Lung (tissue), 16 donors: Measurements from ENCODE around the gene PSEN1. TPM values are rescaled to one million over a fixed set of nuclear protein-coding genes. Genes with fewer than 3 reads are reported as not detected.

Experiments
- ATAC-seq: fragments of 200-7000 bp; cut with Tn5 transposase; one replicate; pipeline ENCODE4 v1.9.1; 2020; ENCODE audit warnings: moderate number of reproducible peaks; ENCODE audit not compliant: insufficient read depth, low FRiP score
- DNase-seq, 3 donors: peaks; one replicate each; pipeline ENCODE4 v3.0.0-alpha.2; 2013 to 2017
- H3K27ac ChIP-seq, 2 donors: one replicate each; pipeline ENCODE4 v1.5.1; 2013; ENCODE audit warnings: mild to moderate bottlenecking in 2 of 2, moderate library complexity in 2 of 2, control low read depth in 1 of 2, inconsistent platforms in 1 of 2, low read depth in 1 of 2, low read length in 1 of 2
- H3K27me3 ChIP-seq, 3 donors: one replicate each; pipeline ENCODE4 v1.5.1; 2013; ENCODE audit warnings: low read length in 2 of 3; ENCODE audit not compliant: control insufficient read depth in 3 of 3, insufficient read depth in 3 of 3
- H3K36me3 ChIP-seq, 4 donors: one replicate each; pipeline ENCODE4 v1.5.1; 2013; ENCODE audit warnings: low read length in 4 of 4, mild to moderate bottlenecking in 1 of 4, moderate library complexity in 1 of 4; ENCODE audit not compliant: control insufficient read depth in 4 of 4, insufficient read depth in 4 of 4
- H3K4me1 ChIP-seq, 5 donors: one replicate each; pipeline ENCODE4 v1.5.1; 2013; ENCODE audit warnings: low read length in 5 of 5, mild to moderate bottlenecking in 2 of 5, moderate library complexity in 1 of 5; ENCODE audit not compliant: control insufficient read depth in 5 of 5, insufficient read depth in 5 of 5
- H3K4me3 ChIP-seq: one replicate; pipeline ENCODE4 v1.5.1; 2013; ENCODE audit warnings: mild to moderate bottlenecking, control low read depth, moderate library complexity
- H3K9ac ChIP-seq, 2 donors: one replicate each; pipeline ENCODE4 v1.5.1; 2013; ENCODE audit warnings: low read length in 2 of 2, control low read depth in 1 of 2; ENCODE audit not compliant: insufficient read depth in 1 of 2
- H3K9me3 ChIP-seq, 4 donors: one replicate each; pipeline ENCODE4 v1.5.1; 2013; ENCODE audit warnings: low read length in 3 of 4, mild to moderate bottlenecking in 1 of 4, moderate library complexity in 1 of 4; ENCODE audit not compliant: control insufficient read depth in 4 of 4, insufficient read depth in 3 of 4
- CTCF ChIP-seq: IDR thresholded peaks from 2 replicates; pipeline ENCODE4 v1.5.1; 2012; ENCODE audit warnings: mild to moderate bottlenecking; ENCODE audit errors: control extremely low read depth, extremely low read depth
- WGBS, 2 donors: extraction: QIAGEN DNeasy Blood & Tissue Kit; methylation state at CpG; one replicate each; pipeline ENCODE4 v1.1.7; 2013; 5-methylcytosine and 5-hydroxymethylcytosine counted together
- long read RNA-seq, 5 donors: transcript quantifications; one replicate each; lab custom pipeline, GENCODE V29; 2026
- polyA plus RNA-seq, 2 donors: library from polyadenylated mRNA; stranded (reverse); fragments of 200-250 nt; gene quantifications; one replicate each; pipeline ENCODE4 v1.2.1, GENCODE V29; 2013
- total RNA-seq, 2 donors: library from RNA; depleted of rRNA in 1 of 2; stranded (reverse); fragments of >200 nt in 1 of 2; gene quantifications; one replicate each; pipeline ENCODE4 v1.2.1, GENCODE V29; 2014 to 2021
- donor health status: control.
- donor health status: control.
- donor health status: Bipolar disorder and iron deficiency.
- donor health status: healthy.
- donor health status: DM: yes; HTN: yes; CAD: no.

Gene PSEN1
- total RNA-seq (10 to 100 TPM; 52.7 to 64.7 TPM), polyA plus RNA-seq (10 to 100 TPM; 33.6 to 48.6 TPM)
- long read RNA-seq, donor 1, full-length matches to known transcripts = 11 of 11 reads
- long read RNA-seq, donor 1, partial matches to known transcripts = 0 of 11 reads
- long read RNA-seq, donor 1, other reads (novel, unspliced or antisense) = 0 of 11 reads
- long read RNA-seq, donor 2, full-length matches to known transcripts = 1 of 1 reads
- long read RNA-seq, donor 2, partial matches to known transcripts = 0 of 1 reads
- long read RNA-seq, donor 2, other reads (novel, unspliced or antisense) = 0 of 1 reads
- long read RNA-seq, donor 3, full-length matches to known transcripts = 3 of 3 reads
- long read RNA-seq, donor 3, partial matches to known transcripts = 0 of 3 reads
- long read RNA-seq, donor 3, other reads (novel, unspliced or antisense) = 0 of 3 reads
- long read RNA-seq, donor 4, partial matches to known transcripts = 0 of 3 reads
- long read RNA-seq, donor 4, other reads (novel, unspliced or antisense) = 0 of 3 reads
- long read RNA-seq, donor 5, full-length matches to known transcripts = 14 of 73 reads
- long read RNA-seq, donor 5, partial matches to known transcripts = 59 of 73 reads
- long read RNA-seq, donor 5, other reads (novel, unspliced or antisense) = 0 of 73 reads

GRCh38 chr14:73136387-73137225 lies at the start of gene PSEN1:
PSEN1 (plus strand) TSS chr14:73136507; CDS start chr14:73148020, 11,513 bp downstream.
- no peak for TF ChIP-seq CTCF
- H3K4me1 ChIP-seq = peaks cover 7 to 12% (median 8%) of the 10 kb centered on the region in 5 donors
- peak within 1 kb of the TSS; percentile 67 to 95 for H3K9ac ChIP-seq
- peaks cover 0 to 2% (median 0%) of the 10 kb centered on the region in 4 donors for H3K9me3 ChIP-seq
- H3K27me3 ChIP-seq = no peaks in the 10 kb centered on the region
- H3K36me3 ChIP-seq = peaks cover 0 to 3% (median 0%) of the 10 kb centered on the region in 4 donors
- DNase-seq (peak; percentile 95 to 97 (median 96)), ATAC-seq (peak; percentile 96)
- H3K4me3 ChIP-seq = peak within 1 kb of the TSS; percentile 54
- peak within 1 kb of the TSS; percentile 88 to 99 for H3K27ac ChIP-seq
- 0% methylated on average over 61 to 71 of the region's 71 CpGs for WGBS, 2 donors

GRCh38 chr14:73091044-73091443 lies 45.3 kb upstream of the PSEN1 start:
- no peaks in the 10 kb centered on the region for H3K4me1 ChIP-seq
- no peaks in the 10 kb centered on the region for H3K9me3 ChIP-seq
- H3K36me3 ChIP-seq = peaks cover 18 to 43% (median 26%) of the 10 kb centered on the region in 4 donors
- no peak overlapping the region for H3K4me3 ChIP-seq
- TF ChIP-seq CTCF = no peak
- H3K27ac ChIP-seq = no peak overlapping the region
- H3K9ac ChIP-seq = no peak overlapping the region
- 77 to 83% methylated on average over 2 of the region's 2 CpGs for WGBS, 2 donors
- no peaks in the 10 kb centered on the region for H3K27me3 ChIP-seq
- DNase-seq (no peak), ATAC-seq (no peak)

- H3K36me3 ChIP-seq = peaks cover 9 to 46% (median 27%) of the 10 kb centered on the region in 4 donors
- 97 to 98% methylated on average over 11 of the region's 11 CpGs for WGBS, 2 donors
- no peaks in the 10 kb centered on the region for H3K4me1 ChIP-seq
- H3K9ac ChIP-seq = no peak overlapping the region
- H3K9me3 ChIP-seq = no peaks in the 10 kb centered on the region
- no peak for TF ChIP-seq CTCF
- H3K27ac ChIP-seq = no peak overlapping the region
- no peak for DNase-seq
- ATAC-seq = no peak
- no peak overlapping the region for H3K4me3 ChIP-seq
- no peaks in the 10 kb centered on the region for H3K27me3 ChIP-seq
Measured at GRCh38 chr14:73097421-73097820, 38.9 kb upstream of the PSEN1 start.
